AG10803 (cell line): ENCODE measurements around the gene C3orf70.
A peak's percentile ranks its signal among the peaks of the same experiment; 100 is the strongest.

Experiments
- DNase-seq: peaks from one replicate; pipeline ENCODE4 v3.0.0; 2010; ENCODE audit warnings: low read depth
- H3K4me3 ChIP-seq: 2 replicates; pipeline ENCODE4 v1.5.1; 2011; ENCODE audit warnings: mild to moderate bottlenecking, low read length, control low read depth
- CTCF ChIP-seq: conservative IDR thresholded peaks from 2 replicates; pipeline ENCODE4 v1.5.1; 2011; ENCODE audit warnings: mild to moderate bottlenecking, low read length, control low read depth, inconsistent platforms

C3orf70 gene

GRCh38 chr3:185161761-185162160, 8.9 kb upstream of the C3orf70 start:
- no peak for TF ChIP-seq CTCF
- no peak for DNase-seq
- H3K4me3 ChIP-seq = no peak overlapping the region

GRCh38 chr3:185157347-185157746, 4.5 kb upstream of the C3orf70 start:
- TF ChIP-seq CTCF = no peak
- H3K4me3 ChIP-seq = no peak overlapping the region
- no peak for DNase-seq

GRCh38 chr3:185155678-185156077, 2.8 kb upstream of the C3orf70 start:
- DNase-seq = no peak
- no peak overlapping the region for H3K4me3 ChIP-seq
- TF ChIP-seq CTCF = no peak

- DNase-seq = no peak
- no peak for TF ChIP-seq CTCF
- peak overlapping the region; percentile 22; the same call in 1 of the 2 replicates for H3K4me3 ChIP-seq
Observed at GRCh38 chr3:185153861-185154629, 1.2 kb upstream of the C3orf70 start.

GRCh38 chr3:185153171-185153771, 411 bp upstream of the C3orf70 start:
- TF ChIP-seq CTCF = no peak
- H3K4me3 ChIP-seq = peak overlapping the region; percentile 74
- DNase-seq = no peak

GRCh38 chr3:185151964-185152409, 873 bp downstream of the C3orf70 start:
- peak overlapping the region; percentile 74 for H3K4me3 ChIP-seq
- no peak for TF ChIP-seq CTCF
- no peak for DNase-seq
